NT2/D1 (cell line): ENCODE measurements around the gene JAKMIP2.

Experiments
- DNase-seq: peaks from one replicate; pipeline ENCODE4 v3.0.0-alpha.2; 2011; ENCODE audit warnings: low read depth, low spot score
- H3K27me3 ChIP-seq: 2 replicates; pipeline ENCODE4 v1.6.0; 2011; ENCODE audit warnings: mild to moderate bottlenecking; ENCODE audit not compliant: insufficient read length, insufficient read depth
- H3K36me3 ChIP-seq: 2 replicates; pipeline ENCODE4 v1.6.1; 2011; ENCODE audit warnings: mild to moderate bottlenecking, low read length, mixed read lengths; ENCODE audit not compliant: insufficient read depth, insufficient read length
- H3K4me1 ChIP-seq: 2 replicates; pipeline ENCODE4 v1.5.1; 2011; ENCODE audit not compliant: insufficient read depth, insufficient read length
- H3K4me3 ChIP-seq: 2 replicates; pipeline ENCODE4 v1.5.1; 2011; ENCODE audit warnings: low read depth; ENCODE audit not compliant: insufficient read length
- H3K9ac ChIP-seq: 2 replicates; pipeline ENCODE4 v1.6.0; 2011; ENCODE audit warnings: low read depth; ENCODE audit not compliant: insufficient read length
- H3K9me3 ChIP-seq: 2 replicates; pipeline ENCODE4 v1.5.1; 2011; ENCODE audit warnings: mild to moderate bottlenecking, low read length; ENCODE audit not compliant: insufficient read depth
- SUZ12 ChIP-seq: IDR thresholded peaks from 2 replicates; pipeline ENCODE4 v1.6.1; 2011; ENCODE audit not compliant: insufficient read length, insufficient read depth; ENCODE audit errors: extremely low read depth
- YY1 ChIP-seq: IDR thresholded peaks from 2 replicates; pipeline ENCODE4 v1.6.1; 2011; ENCODE audit not compliant: insufficient read length, insufficient read depth
- ZNF274 ChIP-seq: IDR thresholded peaks from 2 replicates; pipeline ENCODE4 v1.6.1; 2011; ENCODE audit warnings: mild to moderate bottlenecking, low read depth, low read length

The JAKMIP2 gene

GRCh38 chr5:147711019-147711418, 71.5 kb downstream of the JAKMIP2 start:
- no peak for TF ChIP-seq YY1
- no peak for TF ChIP-seq SUZ12
- no peak for TF ChIP-seq ZNF274
- no peaks in the 10 kb centered on the region for H3K9me3 ChIP-seq
- no peaks in the 10 kb centered on the region for H3K4me1 ChIP-seq
- no peak overlapping the region for H3K4me3 ChIP-seq
- no peak for DNase-seq
- H3K27me3 ChIP-seq, result no peaks in the 10 kb centered on the region
- H3K9ac ChIP-seq, result no peak overlapping the region
- no peaks in the 10 kb centered on the region for H3K36me3 ChIP-seq

GRCh38 chr5:147708708-147709107, 73.8 kb downstream of the JAKMIP2 start:
- Histone ChIP-seq H3K36me3 (no peaks in the 10 kb centered on the region), H3K9ac (no peak overlapping the region), H3K4me1 (no peaks in the 10 kb centered on the region), H3K4me3 (no peak overlapping the region), H3K9me3 (no peaks in the 10 kb centered on the region), H3K27me3 (no peaks in the 10 kb centered on the region)
- DNase-seq, result no peak
- TF ChIP-seq ZNF274, result no peak
- TF ChIP-seq YY1, result no peak
- TF ChIP-seq SUZ12, result no peak

- H3K4me1 ChIP-seq, result no peaks in the 10 kb centered on the region
- no peaks in the 10 kb centered on the region for H3K36me3 ChIP-seq
- no peaks in the 10 kb centered on the region for H3K27me3 ChIP-seq
- H3K9me3 ChIP-seq, result no peaks in the 10 kb centered on the region
- no peak for DNase-seq
- no peak overlapping the region for H3K9ac ChIP-seq
- H3K4me3 ChIP-seq, result no peak overlapping the region
- TF ChIP-seq YY1, result no peak
- no peak for TF ChIP-seq ZNF274
- TF ChIP-seq SUZ12, result no peak
Measured at GRCh38 chr5:147704544-147704943, 78.0 kb downstream of the JAKMIP2 start.

GRCh38 chr5:147701468-147701867, 81.1 kb downstream of the JAKMIP2 start:
- no peak for DNase-seq
- TF ChIP-seq ZNF274, result no peak
- TF ChIP-seq SUZ12, result no peak
- TF ChIP-seq YY1, result no peak
- H3K27me3 ChIP-seq, result no peaks in the 10 kb centered on the region
- no peaks in the 10 kb centered on the region for H3K36me3 ChIP-seq
- no peak overlapping the region for H3K4me3 ChIP-seq
- H3K9me3 ChIP-seq, result peaks cover 17% of the 10 kb centered on the region; the same call in 1 of the 2 replicates
- H3K9ac ChIP-seq, result no peak overlapping the region
- H3K4me1 ChIP-seq, result no peaks in the 10 kb centered on the region

- DNase-seq, result no peak
- Histone ChIP-seq H3K4me1 (no peaks in the 10 kb centered on the region), H3K27me3 (no peaks in the 10 kb centered on the region), H3K9ac (no peak overlapping the region), H3K9me3 (peaks cover 17% of the 10 kb centered on the region; the same call in 1 of the 2 replicates), H3K4me3 (no peak overlapping the region), H3K36me3 (no peaks in the 10 kb centered on the region)
- TF ChIP-seq ZNF274 (no peak), SUZ12 (no peak), YY1 (no peak)
Measured at GRCh38 chr5:147699496-147700088, 82.9 kb downstream of the JAKMIP2 start.

GRCh38 chr5:147697380-147697779, 85.1 kb downstream of the JAKMIP2 start:
- TF ChIP-seq YY1, result no peak
- no peak for TF ChIP-seq SUZ12
- TF ChIP-seq ZNF274, result no peak
- H3K36me3 ChIP-seq, result no peaks in the 10 kb centered on the region
- peaks cover 17% of the 10 kb centered on the region; the same call in 1 of the 2 replicates for H3K9me3 ChIP-seq
- no peak overlapping the region for H3K9ac ChIP-seq
- no peak for DNase-seq
- H3K4me1 ChIP-seq, result no peaks in the 10 kb centered on the region
- H3K4me3 ChIP-seq, result no peak overlapping the region
- H3K27me3 ChIP-seq, result no peaks in the 10 kb centered on the region

GRCh38 chr5:147694772-147695171, 87.8 kb downstream of the JAKMIP2 start:
- no peaks in the 10 kb centered on the region for H3K36me3 ChIP-seq
- no peak overlapping the region for H3K4me3 ChIP-seq
- no peaks in the 10 kb centered on the region for H3K4me1 ChIP-seq
- peaks cover 17% of the 10 kb centered on the region; the same call in 1 of the 2 replicates for H3K9me3 ChIP-seq
- DNase-seq, result no peak
- H3K27me3 ChIP-seq, result no peaks in the 10 kb centered on the region
- H3K9ac ChIP-seq, result no peak overlapping the region
- TF ChIP-seq ZNF274 (no peak), SUZ12 (no peak), YY1 (no peak)

- no peaks in the 10 kb centered on the region for H3K4me1 ChIP-seq
- no peaks in the 10 kb centered on the region for H3K36me3 ChIP-seq
- no peaks in the 10 kb centered on the region for H3K27me3 ChIP-seq
- peaks cover 11% of the 10 kb centered on the region; the same call in 1 of the 2 replicates for H3K9me3 ChIP-seq
- H3K9ac ChIP-seq, result no peak overlapping the region
- no peak overlapping the region for H3K4me3 ChIP-seq
- TF ChIP-seq YY1, result no peak
- TF ChIP-seq ZNF274, result no peak
- no peak for TF ChIP-seq SUZ12
- no peak for DNase-seq
Measured at GRCh38 chr5:147693233-147693632, 89.3 kb downstream of the JAKMIP2 start.
